ENCODE data around the gene PLA2R1.

DNA sequence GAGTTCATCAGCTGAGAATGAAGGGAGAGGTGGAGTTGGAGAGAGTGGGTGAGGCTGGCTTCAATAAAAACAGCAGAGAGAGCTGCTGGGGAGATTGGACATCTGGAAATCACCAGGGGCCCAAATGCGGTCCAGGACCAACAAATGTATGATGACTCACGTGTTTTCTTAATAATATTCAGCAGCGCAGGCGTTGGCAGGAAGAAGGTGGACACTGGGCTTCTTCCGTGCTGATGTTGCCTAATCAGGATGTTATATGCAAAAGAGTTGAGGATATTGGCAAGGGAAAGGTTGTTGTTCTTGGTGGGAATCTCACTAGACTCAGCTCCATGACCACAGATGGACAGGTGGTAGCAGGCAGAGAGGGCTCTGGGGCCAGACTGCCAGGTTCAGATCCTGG is 12.8 kb upstream of the PLA2R1 start:
- TF ChIP-seq, protein P1, sequence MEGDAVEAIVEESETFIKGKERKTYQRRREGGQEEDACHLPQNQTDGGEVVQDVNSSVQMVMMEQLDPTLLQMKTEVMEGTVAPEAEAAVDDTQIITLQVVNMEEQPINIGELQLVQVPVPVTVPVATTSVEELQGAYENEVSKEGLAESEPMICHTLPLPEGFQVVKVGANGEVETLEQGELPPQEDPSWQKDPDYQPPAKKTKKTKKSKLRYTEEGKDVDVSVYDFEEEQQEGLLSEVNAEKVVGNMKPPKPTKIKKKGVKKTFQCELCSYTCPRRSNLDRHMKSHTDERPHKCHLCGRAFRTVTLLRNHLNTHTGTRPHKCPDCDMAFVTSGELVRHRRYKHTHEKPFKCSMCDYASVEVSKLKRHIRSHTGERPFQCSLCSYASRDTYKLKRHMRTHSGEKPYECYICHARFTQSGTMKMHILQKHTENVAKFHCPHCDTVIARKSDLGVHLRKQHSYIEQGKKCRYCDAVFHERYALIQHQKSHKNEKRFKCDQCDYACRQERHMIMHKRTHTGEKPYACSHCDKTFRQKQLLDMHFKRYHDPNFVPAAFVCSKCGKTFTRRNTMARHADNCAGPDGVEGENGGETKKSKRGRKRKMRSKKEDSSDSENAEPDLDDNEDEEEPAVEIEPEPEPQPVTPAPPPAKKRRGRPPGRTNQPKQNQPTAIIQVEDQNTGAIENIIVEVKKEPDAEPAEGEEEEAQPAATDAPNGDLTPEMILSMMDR (IDR thresholded peaks at IDR 0.05; ENCODE audit: low read length) = no peak
- TF ChIP-seq EZH2 (IDR thresholded peaks at IDR 0.05; ENCODE audit: borderline replicate concordance, low read length) = no peak
